ENCODE results near the gene TMEM135. TPM values are rescaled to one million over a fixed set of nuclear protein-coding genes. Genes with fewer than 3 reads are reported as not detected.

The TMEM135 gene
- polyA plus RNA-seq, 1 of the 3 experiments (the other 2 are of a cell fraction) = 3.0 TPM

GRCh38 chr11:87317441-87317840, 279.7 kb downstream of the TMEM135 start (continued):
- no peak for TF ChIP-seq ZBTB33 (IDR thresholded peaks at IDR 0.05; ENCODE audit: borderline replicate concordance, low read depth)
- no peak for TF ChIP-seq IRF3 (IDR thresholded peaks at IDR 0.05; ENCODE audit: low read depth, low read length)
- TF ChIP-seq TEAD4 (IDR thresholded peaks at IDR 0.05; ENCODE audit: borderline replicate concordance, insufficient read depth) = no peak
- TF ChIP-seq RCOR1 (IDR thresholded peaks at IDR 0.05; ENCODE audit: low read length) = no peak

GRCh38 chr11:87320123-87320522, 282.4 kb downstream of the TMEM135 start:
- no peak for DNase-seq
- Histone ChIP-seq H3K27ac (ENCODE audit: low read depth in 2 of 2, low read length in 1 of 2) (no peak overlapping the region), H3K4me3 (ENCODE audit: low read depth in 2 of 2, low read length in 1 of 2) (no peak overlapping the region), H3F3A (replicated peaks; ENCODE audit: insufficient read depth) (no peaks in the 10 kb centered on the region), H3K9me3 (no peaks in the 10 kb centered on the region), H3K4me1 (ENCODE audit: control insufficient read depth in 1 of 2, insufficient read depth in 2 of 2, low read depth in 1 of 2, low read length in 1 of 2) (peaks cover 0 to 12% of the 10 kb centered on the region in 2 experiments; a peak in 1 of 4 replicates), H2AFZ (ENCODE audit: low read depth) (no peak overlapping the region), H3K36me3 (replicated peaks in 1 of 2; ENCODE audit: control insufficient read depth in 1 of 2, insufficient read depth in 2 of 2, low read length in 1 of 2) (peaks cover 7 to 17% of the 10 kb centered on the region in 2 experiments), H3K27me3 (ENCODE audit: insufficient read depth) (no peaks in the 10 kb centered on the region), H3K79me2 (ENCODE audit: insufficient read depth) (no peaks in the 10 kb centered on the region), H3K4me2 (no peak overlapping the region), H3K9me2 (no peaks in the 10 kb centered on the region), H4K20me1 (ENCODE audit: insufficient read depth) (no peaks in the 10 kb centered on the region), H3K9ac (no peak overlapping the region)
- TF ChIP-seq FOSL2 (IDR thresholded peaks at IDR 0.05; ENCODE audit: borderline replicate concordance, low read depth) (no peak), POLR2AphosphoS5 (IDR thresholded peaks at IDR 0.05; ENCODE audit: low read depth, low read length) (no peak), IRF3 (IDR thresholded peaks at IDR 0.05; ENCODE audit: low read depth, low read length) (no peak), USF1 (IDR thresholded peaks at IDR 0.05; ENCODE audit: borderline replicate concordance, low read depth) (no peak), GATA2 (CRISPR knock-in tag; IDR thresholded peaks at IDR 0.05) (no peak), EP300 (IDR thresholded peaks at IDR 0.05; ENCODE audit: borderline replicate concordance in 1 of 2, low read depth in 1 of 2, low read length in 1 of 2) (no peak), EZH2phosphoT487 (IDR thresholded peaks at IDR 0.05; ENCODE audit: borderline replicate concordance, low read depth) (no peak), GABPA (IDR thresholded peaks at IDR 0.05; ENCODE audit: low read depth) (no peak), RCOR1 (IDR thresholded peaks at IDR 0.05; ENCODE audit: low read length) (no peak), RAD21 (IDR thresholded peaks at IDR 0.05; ENCODE audit: low read length) (no peak), SIN3A (IDR thresholded peaks at IDR 0.05; ENCODE audit: borderline replicate concordance, low read depth, low read length) (no peak), TAF1 (IDR thresholded peaks at IDR 0.05; ENCODE audit: borderline replicate concordance, low read depth, low read length) (no peak), FOXM1 (IDR thresholded peaks at IDR 0.05; ENCODE audit: low read depth) (no peak), TEAD4 (IDR thresholded peaks at IDR 0.05; ENCODE audit: borderline replicate concordance, insufficient read depth) (no peak), SMC3 (IDR thresholded peaks at IDR 0.05; ENCODE audit: low read depth, low read length) (no peak), ZBTB33 (IDR thresholded peaks at IDR 0.05; ENCODE audit: borderline replicate concordance, low read depth) (no peak), RFX5 (IDR thresholded peaks at IDR 0.05; ENCODE audit: low read length) (no peak), CTCF (IDR thresholded peaks at IDR 0.05) (no peak)
- ChIA-PET POLR2A (no interaction called here), CTCF (no interaction called here)

Measured in SK-N-SH (cell line).